Effector CD4-positive, alpha-beta T cell (primary cell): ENCODE results near the gene TMEM255B.

Experiments used
- DNase-seq: peaks from one replicate; pipeline ENCODE4 v3.0.0-alpha.2; 2020

TMEM255B gene

DNA sequence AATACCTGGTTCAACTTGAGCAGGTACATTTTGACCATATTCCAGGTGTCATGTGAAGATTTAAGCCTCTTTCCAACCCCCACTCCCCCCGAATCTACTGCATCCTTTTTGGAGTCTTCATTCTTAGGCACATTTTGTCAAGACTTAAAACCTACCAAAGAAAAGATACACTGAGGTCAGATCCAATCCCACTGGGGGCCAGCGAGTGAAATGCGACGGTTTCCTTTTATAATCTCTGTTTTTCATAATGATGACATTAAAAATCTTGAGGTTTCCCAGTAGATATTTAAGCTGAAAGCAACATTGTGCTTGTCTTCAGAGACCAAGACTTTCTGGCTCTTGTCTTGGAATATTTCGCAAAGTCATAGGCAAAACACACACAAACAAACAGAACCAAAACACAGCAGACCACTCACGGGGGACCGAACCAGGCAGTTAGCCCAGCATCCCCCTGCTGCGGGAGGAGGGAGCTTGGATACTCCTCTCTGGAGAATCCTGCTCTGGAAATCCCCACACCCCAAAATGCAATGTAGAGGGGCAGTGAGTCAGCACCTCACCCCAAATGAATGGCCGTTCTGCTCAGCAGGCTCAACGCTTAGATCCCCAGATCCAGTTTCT is 105.4 kb downstream of the TMEM255B start:
- DNase-seq = no peak

DNA sequence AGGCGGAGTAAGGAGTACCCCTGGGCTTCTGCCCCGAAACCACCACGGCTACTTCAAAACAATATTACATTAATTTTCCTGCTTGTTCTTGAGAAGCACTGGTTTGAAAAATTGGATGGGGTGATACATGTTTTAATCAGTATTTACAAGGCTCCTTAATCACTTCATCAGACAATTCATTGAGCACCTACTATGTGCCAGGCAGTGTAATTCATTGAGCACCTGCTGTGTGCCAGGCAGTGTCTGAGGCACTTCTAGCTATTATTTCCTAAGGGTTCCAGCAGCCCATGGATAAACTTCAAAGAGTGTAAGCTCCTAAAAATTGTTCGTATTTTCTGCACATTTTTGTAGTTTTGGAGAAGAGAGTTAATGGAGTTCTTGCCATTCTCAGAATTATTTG is 106.4 kb downstream of the TMEM255B start:
- DNase-seq = no peak
